NCI-H187 treated with DMSO at 0.1 percent for 48 hours (cell line): ENCODE measurements around the gene OR51B6.
"Not testable (repeated sequence)": the region's sequence is repeated elsewhere in the genome, so short reads cannot be mapped to it uniquely, and the experiment has no call there.

Experiments
- DNase-seq: peaks from one replicate; lab custom pipeline; 2025; lab: John Stamatoyannopoulos, UW

The OR51B6 gene

DNA sequence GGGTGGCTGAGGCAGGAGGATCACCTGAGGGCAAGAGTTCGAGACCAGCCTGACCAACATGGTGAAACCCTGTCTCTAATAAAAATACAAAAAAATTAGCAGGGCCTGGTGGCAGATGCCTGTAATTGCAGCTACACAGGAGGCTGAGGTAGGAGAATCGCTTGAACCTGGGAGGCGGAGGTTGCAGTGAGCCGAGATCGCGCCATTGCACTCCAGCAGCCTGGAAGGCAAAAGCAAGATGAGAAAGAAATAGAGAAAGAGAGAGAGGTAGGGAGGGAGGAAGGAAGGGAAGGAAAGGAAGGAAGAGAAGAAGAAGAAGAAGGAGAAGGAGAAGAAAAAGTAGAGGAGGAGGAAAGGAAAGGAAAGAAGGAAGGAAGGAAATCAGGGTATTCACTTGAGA, 15.1 kb downstream of the OR51B6 start:
- DNase-seq: not testable (repeated sequence)

DNA sequence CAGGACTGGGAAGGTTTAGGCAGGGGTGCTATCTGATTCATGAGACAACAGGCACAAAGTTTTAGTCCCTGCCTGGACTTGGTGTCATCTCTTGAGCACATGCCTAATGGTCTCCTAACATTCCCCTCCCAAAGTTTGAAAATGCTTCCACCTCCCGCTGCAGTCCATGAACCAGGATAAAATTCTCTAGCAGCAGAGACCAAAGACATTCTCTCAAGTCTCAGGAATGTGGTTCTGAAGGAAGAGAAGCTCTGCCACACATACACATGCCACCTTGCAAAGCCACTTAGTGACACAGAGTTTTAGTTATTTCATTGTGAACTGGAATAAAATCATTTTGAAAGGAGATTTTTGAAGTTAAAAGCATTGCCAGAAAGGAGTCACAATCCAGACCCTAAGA, 15.5 kb downstream of the OR51B6 start:
- DNase-seq: no peak

DNA sequence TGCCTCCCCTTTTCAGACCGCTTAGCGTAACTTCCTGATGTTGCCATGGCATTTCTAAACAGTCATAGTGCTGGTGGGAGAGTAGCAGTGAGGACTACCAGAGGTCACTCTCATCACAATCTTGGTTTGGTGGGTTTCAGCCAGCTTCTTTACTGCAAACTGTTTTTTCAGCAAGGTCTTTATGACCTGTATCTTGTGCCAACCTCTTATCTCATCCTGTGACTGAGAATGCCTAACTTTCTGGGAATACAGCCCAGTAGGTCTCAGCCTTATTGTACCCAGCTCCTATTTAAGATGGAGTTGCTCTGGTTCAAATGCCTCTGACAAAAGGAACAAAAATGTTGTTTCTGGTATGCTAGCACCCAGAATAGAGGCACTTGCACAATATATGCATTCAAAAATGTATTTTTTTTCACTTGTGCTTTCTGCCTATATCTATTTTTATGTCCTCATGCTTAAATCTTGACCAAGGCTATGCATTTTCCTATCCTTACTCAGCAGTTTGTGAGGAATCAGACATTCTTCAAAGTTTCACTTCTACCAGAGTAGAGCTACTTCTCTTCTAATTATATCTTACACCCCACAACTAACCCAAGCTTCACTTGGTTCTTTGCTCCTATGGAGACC, 16.3 kb downstream of the OR51B6 start:
- DNase-seq: no peak

DNA sequence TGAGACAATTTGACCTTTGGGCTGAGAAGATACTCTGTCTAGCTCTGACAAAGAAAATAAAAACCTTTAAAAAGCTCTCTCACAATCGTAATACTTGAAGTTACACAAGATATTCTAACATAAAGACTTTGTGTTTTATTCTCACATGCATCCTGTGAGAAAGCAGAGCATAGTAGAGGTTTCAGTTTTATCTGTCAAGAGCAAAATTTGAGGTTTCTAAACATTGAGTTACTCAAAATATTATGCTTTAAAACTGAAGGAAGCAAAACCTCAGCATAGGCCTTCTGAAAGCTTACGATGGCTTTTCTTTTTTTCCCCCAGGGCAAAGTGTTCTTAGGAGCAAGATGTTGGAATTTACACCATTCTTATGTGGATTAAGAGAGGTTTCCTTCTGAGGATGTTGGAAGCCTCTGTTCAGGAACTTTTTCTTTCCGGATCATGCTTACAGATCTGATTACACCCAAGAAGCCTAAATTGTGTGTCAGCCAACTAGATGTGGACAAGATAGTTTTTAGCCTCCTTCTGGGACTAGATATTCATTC, 17.3 kb downstream of the OR51B6 start:
- DNase-seq: no peak

DNA sequence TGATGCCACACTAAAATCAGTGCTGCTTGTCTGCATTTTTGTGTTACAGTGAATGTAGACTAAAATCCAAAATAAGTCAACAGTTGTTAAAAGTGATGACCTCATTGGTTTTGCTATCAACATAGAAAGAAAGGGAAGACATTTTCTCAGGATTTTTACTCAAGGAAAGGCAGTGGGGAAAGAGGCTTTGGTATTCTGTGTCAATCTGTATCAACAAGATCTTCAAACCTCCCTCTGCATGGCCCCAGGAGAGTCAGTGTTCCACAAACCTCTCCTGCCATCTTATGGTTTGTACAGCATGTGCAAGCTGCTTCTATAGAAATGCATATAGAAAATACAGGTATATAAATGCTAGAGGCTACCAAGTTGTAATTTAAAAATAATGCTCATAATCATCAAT, 18.5 kb downstream of the OR51B6 start:
- no peak for DNase-seq

DNA sequence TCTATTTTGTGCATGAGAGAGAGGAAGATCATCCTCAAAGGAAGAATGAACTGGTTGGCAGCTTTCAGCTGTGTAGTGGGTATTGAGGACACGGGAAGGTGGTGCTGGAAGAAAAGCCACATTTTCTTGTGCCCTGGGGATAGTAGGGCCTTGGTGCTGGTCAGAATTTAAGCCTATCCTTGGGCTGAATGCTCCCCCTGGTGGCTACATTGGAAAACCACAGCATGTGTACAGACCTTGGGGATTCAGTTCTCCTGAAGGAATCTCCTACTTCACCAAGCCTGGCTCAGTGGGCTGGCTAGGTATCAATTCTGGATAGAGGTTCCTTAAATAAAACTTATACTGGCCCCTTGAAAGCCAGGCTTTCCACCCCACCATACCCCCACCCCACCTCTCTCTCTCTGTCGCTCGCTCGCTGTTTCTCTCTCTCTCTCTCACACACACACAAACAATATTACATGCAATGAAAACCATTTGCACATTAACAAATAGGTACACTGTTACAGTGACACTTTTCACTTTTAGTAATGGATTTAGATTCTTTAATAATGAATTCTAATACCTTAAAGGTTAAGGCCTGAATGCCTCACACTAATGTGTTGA, 29.5 kb downstream of the OR51B6 start:
- DNase-seq: peak; percentile 5

DNA sequence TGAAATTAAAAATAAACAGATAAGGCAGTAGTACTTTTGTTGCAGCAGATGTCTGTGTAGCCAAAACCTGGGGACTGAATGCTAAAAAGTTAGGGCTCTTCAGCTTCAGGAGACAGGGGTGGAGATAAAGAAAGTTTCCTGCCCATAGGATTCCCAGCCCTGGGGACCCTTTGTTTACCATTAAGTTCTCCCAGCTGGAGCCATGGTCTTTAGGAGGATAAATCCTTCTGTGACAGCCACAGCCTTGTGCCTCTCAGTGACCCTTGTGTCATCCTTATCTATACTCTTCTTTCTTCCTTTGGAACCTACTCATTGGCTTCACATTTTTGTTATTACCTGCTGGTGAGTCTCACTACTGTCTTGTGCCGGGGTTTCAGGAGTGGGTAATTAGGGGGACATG, 32.3 kb downstream of the OR51B6 start, which contains the start of gene OR51M1:
Gene OR51M1, plus strand, starts transcription at position 237 of the 400 bp plus-strand sequence. CDS start 5,587 bp downstream, outside the sequence.
- no peak for DNase-seq

DNA sequence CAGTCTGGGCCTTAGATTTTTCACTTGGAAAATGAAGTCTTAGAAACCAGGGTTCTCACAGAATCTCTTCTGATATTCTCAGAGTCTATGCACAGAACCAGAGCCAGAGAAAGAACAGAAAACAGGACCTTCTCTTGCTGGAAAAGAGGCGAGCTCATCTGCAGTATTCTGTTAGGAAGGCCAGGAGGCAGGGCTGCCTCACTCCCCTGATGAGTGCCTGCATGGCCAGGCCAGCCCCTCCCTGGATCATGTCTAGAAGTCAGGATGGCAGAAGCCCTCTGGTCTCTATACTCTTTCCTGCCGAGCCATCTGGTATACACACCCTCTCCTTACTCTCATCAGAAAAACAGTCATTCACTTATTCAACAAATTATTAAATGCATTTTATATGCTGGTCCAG, 33.0 kb downstream of the OR51B6 start:
- no peak for DNase-seq

DNA sequence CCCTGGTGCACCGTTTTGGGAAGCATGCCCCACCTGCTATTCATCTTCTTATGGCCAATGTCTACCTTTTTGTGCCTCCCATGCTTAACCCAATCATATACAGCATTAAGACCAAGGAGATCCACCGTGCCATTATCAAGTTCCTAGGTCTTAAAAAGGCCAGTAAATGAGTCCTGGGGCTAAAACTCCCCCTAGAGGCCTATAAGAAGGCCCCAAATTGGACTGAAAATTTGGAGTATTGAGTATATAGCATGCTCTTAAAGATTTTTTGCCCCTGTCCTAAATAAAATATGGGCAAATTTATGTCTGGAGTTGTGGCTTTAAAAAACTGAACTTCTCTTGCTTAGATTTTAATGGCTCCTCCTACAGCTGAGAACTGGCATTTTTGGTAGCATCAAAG, 38.9 kb downstream of the OR51B6 start:
- DNase-seq: no peak

DNA sequence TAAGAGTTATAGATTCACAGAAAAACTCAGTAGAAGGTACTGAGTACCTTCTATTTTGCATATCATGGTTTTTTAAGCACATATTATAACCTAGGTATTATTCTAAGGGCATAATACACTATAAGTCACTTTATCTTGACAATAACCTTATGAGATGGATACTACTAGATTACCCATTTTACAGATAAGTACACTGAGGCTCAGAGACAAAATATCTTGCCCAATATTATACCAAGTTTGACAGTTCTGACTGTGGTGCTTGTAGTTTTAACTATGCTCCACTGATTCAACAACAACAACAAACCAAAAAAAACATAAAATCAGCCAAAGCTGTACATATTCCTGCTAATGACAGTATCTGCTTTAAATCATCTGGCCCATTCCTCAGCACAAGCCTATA, 42.8 kb downstream of the OR51B6 start:
- no peak for DNase-seq

DNA sequence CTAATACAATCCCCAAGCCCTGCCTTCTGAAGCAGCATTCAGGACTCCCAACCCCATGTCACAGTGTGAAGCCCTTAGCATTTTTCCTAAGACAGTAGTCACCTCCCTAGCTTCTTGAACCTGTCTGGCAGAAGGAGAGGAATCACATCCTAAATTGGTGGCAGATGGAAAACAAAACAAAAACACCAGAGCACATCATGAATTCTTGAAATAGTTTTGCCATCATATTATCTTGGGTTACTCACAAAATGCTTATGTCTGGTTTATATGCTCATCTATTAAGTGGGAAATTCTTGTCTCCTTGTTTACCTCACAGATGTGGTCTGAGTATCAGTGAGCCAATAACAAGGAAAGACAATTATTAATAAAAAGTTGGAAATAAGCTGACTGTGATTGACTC, 47.6 kb downstream of the OR51B6 start:
- DNase-seq: no peak
